Measurements from ENCODE around the gene ANKRD12. TPM values are rescaled to one million over a fixed set of nuclear protein-coding genes. Genes with fewer than 3 reads are reported as not detected.

ANKRD12 gene
- total RNA-seq, 1 experiment from 2014 or later = 30.7 TPM

GRCh38 chr18:9117980-9118841, 18.4 kb upstream of the ANKRD12 start:
- no TSS peak for BruUV-seq (replicated peaks)
- intact Hi-C loops (cut with micrococcal nuclease; ENCODE audit: unreplicated experiment) = no loop called here
- no peak for ATAC-seq
- H3K27ac ChIP-seq (ENCODE audit: low read length) = peak overlapping the region; percentile 44
- CTCF ChIA-PET = no interaction called here
- no peak overlapping the region for H3K4me3 ChIP-seq (ENCODE audit: low read depth in 2 of 2, low read length in 2 of 2)
- H3K9me3 ChIP-seq (ENCODE audit: control insufficient read depth, insufficient read depth, low read depth, low read length) = no peaks in the 10 kb centered on the region
- peaks cover 29% of the 10 kb centered on the region for H3K4me1 ChIP-seq (ENCODE audit: control insufficient read depth, insufficient read depth, low read length)
- POLR2A ChIA-PET = interaction anchor here (0.5 to 0.6 kb wide), 2 partner anchors 14 to 15 kb away, joined by 3 to 7 read pairs; no protein-coding TSS in a partner anchor
- DNase-seq (ENCODE audit: low read depth, low spot score) = no peak
- in situ Hi-C loops (cut with HindIII; ENCODE audit: low pct_unique_long_range_greater_than_20kb, low sequenced_read_pairs) = no loop called here
- H3K36me3 ChIP-seq (ENCODE audit: control insufficient read depth, insufficient read depth, low read length) = peaks cover 32% of the 10 kb centered on the region
- TF ChIP-seq POLR2AphosphoS5 (IDR thresholded peaks at IDR 0.05; ENCODE audit: low read depth, low read length) (no peak), CTCF (IDR thresholded peaks at IDR 0.05) (no peak), REST (IDR thresholded peaks at IDR 0.05; ENCODE audit: insufficient read depth in 1 of 2, low read depth in 2 of 2, low read length in 1 of 2) (no peak), TCF7L2 (IDR thresholded peaks at IDR 0.05; ENCODE audit: low read depth, low read length) (no peak), SIN3A (IDR thresholded peaks at IDR 0.05; ENCODE audit: borderline replicate concordance, insufficient read depth, low read depth, low read length) (no peak)
- no peaks in the 10 kb centered on the region for H3K27me3 ChIP-seq (ENCODE audit: control insufficient read depth, insufficient read depth, low read length)

- H3K4me3 ChIP-seq (ENCODE audit: low read depth in 2 of 2, low read length in 2 of 2) = no peak overlapping the region
- peaks cover 22% of the 10 kb centered on the region for H3K4me1 ChIP-seq (ENCODE audit: control insufficient read depth, insufficient read depth, low read length)
- CTCF ChIA-PET = no interaction called here
- 0 out of 2 replicates have a peak overlapping the region, but pooled peaks have one; percentile 31 for H3K27ac ChIP-seq (ENCODE audit: low read length)
- TF ChIP-seq TCF7L2 (IDR thresholded peaks at IDR 0.05; ENCODE audit: low read depth, low read length) (no peak), POLR2AphosphoS5 (IDR thresholded peaks at IDR 0.05; ENCODE audit: low read depth, low read length) (no peak), REST (IDR thresholded peaks at IDR 0.05; ENCODE audit: insufficient read depth in 1 of 2, low read depth in 2 of 2, low read length in 1 of 2) (no peak), SIN3A (IDR thresholded peaks at IDR 0.05; ENCODE audit: borderline replicate concordance, insufficient read depth, low read depth, low read length) (no peak), CTCF (IDR thresholded peaks at IDR 0.05) (no peak)
- ATAC-seq = no peak
- no peaks in the 10 kb centered on the region for H3K27me3 ChIP-seq (ENCODE audit: control insufficient read depth, insufficient read depth, low read length)
- POLR2A ChIA-PET = no interaction called here
- BruUV-seq (replicated peaks) = no TSS peak
- in situ Hi-C loops (cut with HindIII; ENCODE audit: low pct_unique_long_range_greater_than_20kb, low sequenced_read_pairs) = no loop called here
- no peak for DNase-seq (ENCODE audit: low read depth, low spot score)
- H3K9me3 ChIP-seq (ENCODE audit: control insufficient read depth, insufficient read depth, low read depth, low read length) = no peaks in the 10 kb centered on the region
- peaks cover 38% of the 10 kb centered on the region for H3K36me3 ChIP-seq (ENCODE audit: control insufficient read depth, insufficient read depth, low read length)
- intact Hi-C loops (cut with micrococcal nuclease; ENCODE audit: unreplicated experiment) = no loop called here
Observed at GRCh38 chr18:9120796-9121195, 15.8 kb upstream of the ANKRD12 start.
